Measurements from ENCODE around the gene GIMAP7.
"Not testable (repeated sequence)": the region's sequence is repeated elsewhere in the genome, so short reads cannot be mapped to it uniquely, and the experiment has no call there.

Gene GIMAP7

GRCh38 chr7:150489782-150490181 lies 24.9 kb upstream of the GIMAP7 start:
- DNase-seq (ENCODE audit: extremely low read depth, low read depth): no peak
- no peak for TF ChIP-seq CTCF (IDR thresholded peaks at IDR 0.05; ENCODE audit: low read depth, low read length)

- not testable (repeated sequence) for DNase-seq (ENCODE audit: extremely low read depth, low read depth)
These were observed 21.2 kb upstream of the GIMAP7 start for GRCh38 chr7:150493442-150493841.

- no peak for TF ChIP-seq CTCF (IDR thresholded peaks at IDR 0.05; ENCODE audit: low read depth, low read length)
- DNase-seq (ENCODE audit: extremely low read depth, low read depth): no peak
These were observed 12.2 kb upstream of the GIMAP7 start for GRCh38 chr7:150502519-150502918.

- no peak for TF ChIP-seq CTCF (IDR thresholded peaks at IDR 0.05; ENCODE audit: low read depth, low read length)
- no peak for DNase-seq (ENCODE audit: extremely low read depth, low read depth)
These were observed 11.5 kb upstream of the GIMAP7 start for GRCh38 chr7:150503155-150503554.

GRCh38 chr7:150503581-150503980 lies 11.1 kb upstream of the GIMAP7 start:
- TF ChIP-seq CTCF (IDR thresholded peaks at IDR 0.05; ENCODE audit: low read depth, low read length): no peak
- no peak for DNase-seq (ENCODE audit: extremely low read depth, low read depth)

GRCh38 chr7:150507947-150508602 lies 6.6 kb upstream of the GIMAP7 start:
- TF ChIP-seq CTCF (IDR thresholded peaks at IDR 0.05; ENCODE audit: low read depth, low read length): no peak
- DNase-seq (ENCODE audit: extremely low read depth, low read depth): no peak

- no peak for TF ChIP-seq CTCF (IDR thresholded peaks at IDR 0.05; ENCODE audit: low read depth, low read length)
- DNase-seq (ENCODE audit: extremely low read depth, low read depth): no peak
These were observed 3.6 kb upstream of the GIMAP7 start for GRCh38 chr7:150511048-150511447.

- TF ChIP-seq CTCF (IDR thresholded peaks at IDR 0.05; ENCODE audit: low read depth, low read length): no peak
- DNase-seq (ENCODE audit: extremely low read depth, low read depth): no peak
These were observed 914 bp upstream of the GIMAP7 start for GRCh38 chr7:150513758-150514157.
